Neural cell (in vitro differentiated cells): Measurements from ENCODE around the gene PLCB1. TPM values are rescaled to one million over a fixed set of nuclear protein-coding genes. Genes with fewer than 3 reads are reported as not detected.

ENCODE experiments used
- H2AFZ ChIP-seq: fragments of 200-600, 300-800 bp; sonication (generic), shearing (Covaris generic); 2 replicates; pipeline ENCODE4 v1.6.0; 2014; ENCODE audit warnings: low read depth, mild to moderate bottlenecking, antibody characterized with exemption, low read length, moderate library complexity
- H3F3A ChIP-seq: fragments of 200-600 bp; shearing (Covaris generic); 2 replicates; pipeline ENCODE4 v1.6.1; 2016; ENCODE audit warnings: mild to moderate bottlenecking, moderate library complexity, mixed read lengths, antibody characterized with exemption, low read length; ENCODE audit not compliant: insufficient read depth, poor library complexity, severe bottlenecking
- H3K27ac ChIP-seq: fragments of 200-600, 300-800 bp; sonication (generic), shearing (Covaris generic); 2 replicates; pipeline ENCODE4 v1.5.1; 2014; ENCODE audit warnings: mild to moderate bottlenecking, low read length, moderate library complexity
- H3K27me3 ChIP-seq: fragments of 300-800, 200-600 bp; sonication (generic), shearing (Covaris generic); 2 replicates; pipeline ENCODE4 v1.6.0; 2014; ENCODE audit warnings: mild to moderate bottlenecking, low read depth, low read length, moderate library complexity; ENCODE audit not compliant: insufficient read depth
- H3K36me3 ChIP-seq: fragments of 300-800, 200-600 bp; sonication (generic), shearing (Covaris generic); 2 replicates; pipeline ENCODE4 v1.5.1; 2014; ENCODE audit warnings: mild to moderate bottlenecking, antibody characterized with exemption, low read length, moderate library complexity; ENCODE audit not compliant: insufficient read depth
- H3K4me2 ChIP-seq: fragments of 300-800, 200-600 bp; sonication (generic), shearing (Covaris generic); 2 replicates; pipeline ENCODE4 v1.6.0; 2014; ENCODE audit warnings: mild to moderate bottlenecking, low read length
- H3K4me3 ChIP-seq: fragments of 300-800, 200-600 bp; sonication (generic), shearing (Covaris generic); 2 replicates; pipeline ENCODE4 v1.5.1; 2014; ENCODE audit warnings: mild to moderate bottlenecking, low read length, moderate library complexity
- H3K79me2 ChIP-seq: fragments of 200-600 bp; shearing (Covaris generic); replicated peaks from 2 replicates; pipeline ENCODE4 v1.6.0; 2014; ENCODE audit warnings: mild to moderate bottlenecking, low read length, moderate library complexity; ENCODE audit not compliant: insufficient read depth
- H3K9ac ChIP-seq: fragments of 300-800, 200-600 bp; sonication (generic), shearing (Covaris generic); 2 replicates; pipeline ENCODE4 v1.6.1; 2016; ENCODE audit warnings: mild to moderate bottlenecking, low read length, mixed read lengths
- H3K9me2 ChIP-seq: fragments of 200-600 bp; shearing (Covaris generic); 2 replicates; pipeline ENCODE4 v1.6.1; 2016; ENCODE audit warnings: mild to moderate bottlenecking, low read length, mixed read lengths; ENCODE audit not compliant: insufficient read depth
- H3K9me3 ChIP-seq: fragments of 200-600, 300-800 bp; sonication (generic), shearing (Covaris generic); 2 replicates; pipeline ENCODE4 v1.6.1; 2016; ENCODE audit warnings: mild to moderate bottlenecking, mixed run types, low read length, moderate library complexity, mixed read lengths
- H4K20me1 ChIP-seq: fragments of 200-600 bp; shearing (Covaris generic); 2 replicates; pipeline ENCODE4 v1.6.1; 2016; ENCODE audit warnings: mild to moderate bottlenecking, mixed run types; ENCODE audit not compliant: insufficient read depth
- EP300 ChIP-seq: fragments of 450-650 bp; conservative IDR thresholded peaks from 2 replicates; pipeline ENCODE4 v1.6.1; 2014; ENCODE audit warnings: antibody characterized with exemption, mild to moderate bottlenecking, moderate library complexity; ENCODE audit not compliant: poor library complexity, severe bottlenecking
- EZH2 ChIP-seq: fragments of 200-600, 300-800 bp; shearing (Covaris generic), sonication (generic); IDR thresholded peaks from 2 replicates; pipeline ENCODE4 v1.6.1; 2014; ENCODE audit warnings: antibody characterized with exemption, low read length, borderline replicate concordance, mild to moderate bottlenecking; ENCODE audit not compliant: insufficient read depth, poor library complexity, severe bottlenecking
- MXI1 ChIP-seq: fragments of 450-650 bp; conservative IDR thresholded peaks from 2 replicates; pipeline ENCODE4 v1.6.1; 2014; ENCODE audit warnings: antibody characterized with exemption, mild to moderate bottlenecking; ENCODE audit not compliant: poor library complexity, severe bottlenecking
- POLR2AphosphoS5 ChIP-seq: IDR thresholded peaks from 2 replicates; pipeline ENCODE4 v1.6.1; 2012
- RAD21 ChIP-seq: fragments of 450-650 bp; conservative IDR thresholded peaks from 2 replicates; pipeline ENCODE4 v1.6.1; 2014; ENCODE audit warnings: antibody characterized with exemption, mild to moderate bottlenecking, moderate library complexity
- SMC3 ChIP-seq: fragments of 450-650 bp; conservative IDR thresholded peaks from 2 replicates; pipeline ENCODE4 v1.6.1; 2014; ENCODE audit warnings: antibody characterized with exemption, mild to moderate bottlenecking, moderate library complexity; ENCODE audit not compliant: poor library complexity
- TAF1 ChIP-seq: IDR thresholded peaks from 2 replicates; pipeline ENCODE4 v1.6.1; 2012; ENCODE audit warnings: low read depth
- polyA plus RNA-seq: library from polyadenylated mRNA; depleted of rRNA; stranded (reverse); fragments of >200 nt; gene quantifications from 2 replicates; pipeline ENCODE4 v1.2.3, GENCODE V29; 2014
- TF ChIP-seq, protein P1 (sequence below): fragments of 450-650 bp; IDR thresholded peaks from 2 replicates; pipeline ENCODE4 v1.5.1; 2014; ENCODE audit warnings: antibody characterized with exemption, mild to moderate bottlenecking, moderate library complexity; ENCODE audit not compliant: poor library complexity, severe bottlenecking
- TF ChIP-seq, protein P2 (sequence below): IDR thresholded peaks from 2 replicates; pipeline ENCODE4 v1.6.1; 2012; ENCODE audit warnings: borderline replicate concordance

PLCB1 gene
- polyA plus RNA-seq, 1 donor from 2014 or later = 11.4 TPM

DNA sequence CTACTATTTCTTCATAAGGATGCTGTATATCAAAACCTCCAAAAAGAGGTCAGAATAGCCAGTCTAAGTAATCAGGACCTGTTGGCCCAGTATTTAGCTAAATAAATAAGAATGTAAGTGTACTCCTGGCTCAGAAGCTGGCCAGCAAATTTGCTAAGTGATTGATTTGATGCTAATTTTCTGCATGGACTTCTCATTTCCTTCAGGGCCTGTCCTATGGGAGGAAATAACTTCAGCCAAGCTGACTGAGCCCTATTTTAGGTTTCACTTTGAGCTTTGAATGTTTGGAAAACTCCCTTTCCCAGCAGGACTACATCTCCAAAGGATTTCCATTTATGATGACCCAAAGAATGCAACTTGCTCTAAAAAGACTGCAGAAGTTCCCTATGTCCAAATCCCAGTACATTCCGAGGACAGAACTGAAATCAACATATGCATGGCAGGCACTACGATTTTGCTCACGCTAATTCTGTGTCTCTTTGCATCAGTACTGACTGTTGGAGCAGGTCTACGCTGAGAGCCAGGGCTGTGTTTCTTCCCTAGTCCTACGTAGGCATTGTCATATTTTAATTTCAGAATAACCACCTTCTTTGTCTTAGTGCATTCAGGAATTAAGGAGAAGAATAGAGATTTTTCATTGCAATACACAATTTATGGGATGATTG is 495.4 kb downstream of the PLCB1 start:
- H3K79me2 ChIP-seq = no peaks in the 10 kb centered on the region
- no peak overlapping the region for H2AFZ ChIP-seq
- H3K27ac ChIP-seq = no peak overlapping the region
- H3K9me2 ChIP-seq = no peaks in the 10 kb centered on the region
- H3K9me3 ChIP-seq = no peaks in the 10 kb centered on the region
- TF ChIP-seq, protein P1, sequence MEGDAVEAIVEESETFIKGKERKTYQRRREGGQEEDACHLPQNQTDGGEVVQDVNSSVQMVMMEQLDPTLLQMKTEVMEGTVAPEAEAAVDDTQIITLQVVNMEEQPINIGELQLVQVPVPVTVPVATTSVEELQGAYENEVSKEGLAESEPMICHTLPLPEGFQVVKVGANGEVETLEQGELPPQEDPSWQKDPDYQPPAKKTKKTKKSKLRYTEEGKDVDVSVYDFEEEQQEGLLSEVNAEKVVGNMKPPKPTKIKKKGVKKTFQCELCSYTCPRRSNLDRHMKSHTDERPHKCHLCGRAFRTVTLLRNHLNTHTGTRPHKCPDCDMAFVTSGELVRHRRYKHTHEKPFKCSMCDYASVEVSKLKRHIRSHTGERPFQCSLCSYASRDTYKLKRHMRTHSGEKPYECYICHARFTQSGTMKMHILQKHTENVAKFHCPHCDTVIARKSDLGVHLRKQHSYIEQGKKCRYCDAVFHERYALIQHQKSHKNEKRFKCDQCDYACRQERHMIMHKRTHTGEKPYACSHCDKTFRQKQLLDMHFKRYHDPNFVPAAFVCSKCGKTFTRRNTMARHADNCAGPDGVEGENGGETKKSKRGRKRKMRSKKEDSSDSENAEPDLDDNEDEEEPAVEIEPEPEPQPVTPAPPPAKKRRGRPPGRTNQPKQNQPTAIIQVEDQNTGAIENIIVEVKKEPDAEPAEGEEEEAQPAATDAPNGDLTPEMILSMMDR = no peak
- TF ChIP-seq RAD21 = no peak
- no peak for TF ChIP-seq POLR2AphosphoS5
- TF ChIP-seq EP300 = no peak
- no peak for TF ChIP-seq TAF1
- no peak for TF ChIP-seq MXI1
- no peak for TF ChIP-seq EZH2
- TF ChIP-seq, protein P2, sequence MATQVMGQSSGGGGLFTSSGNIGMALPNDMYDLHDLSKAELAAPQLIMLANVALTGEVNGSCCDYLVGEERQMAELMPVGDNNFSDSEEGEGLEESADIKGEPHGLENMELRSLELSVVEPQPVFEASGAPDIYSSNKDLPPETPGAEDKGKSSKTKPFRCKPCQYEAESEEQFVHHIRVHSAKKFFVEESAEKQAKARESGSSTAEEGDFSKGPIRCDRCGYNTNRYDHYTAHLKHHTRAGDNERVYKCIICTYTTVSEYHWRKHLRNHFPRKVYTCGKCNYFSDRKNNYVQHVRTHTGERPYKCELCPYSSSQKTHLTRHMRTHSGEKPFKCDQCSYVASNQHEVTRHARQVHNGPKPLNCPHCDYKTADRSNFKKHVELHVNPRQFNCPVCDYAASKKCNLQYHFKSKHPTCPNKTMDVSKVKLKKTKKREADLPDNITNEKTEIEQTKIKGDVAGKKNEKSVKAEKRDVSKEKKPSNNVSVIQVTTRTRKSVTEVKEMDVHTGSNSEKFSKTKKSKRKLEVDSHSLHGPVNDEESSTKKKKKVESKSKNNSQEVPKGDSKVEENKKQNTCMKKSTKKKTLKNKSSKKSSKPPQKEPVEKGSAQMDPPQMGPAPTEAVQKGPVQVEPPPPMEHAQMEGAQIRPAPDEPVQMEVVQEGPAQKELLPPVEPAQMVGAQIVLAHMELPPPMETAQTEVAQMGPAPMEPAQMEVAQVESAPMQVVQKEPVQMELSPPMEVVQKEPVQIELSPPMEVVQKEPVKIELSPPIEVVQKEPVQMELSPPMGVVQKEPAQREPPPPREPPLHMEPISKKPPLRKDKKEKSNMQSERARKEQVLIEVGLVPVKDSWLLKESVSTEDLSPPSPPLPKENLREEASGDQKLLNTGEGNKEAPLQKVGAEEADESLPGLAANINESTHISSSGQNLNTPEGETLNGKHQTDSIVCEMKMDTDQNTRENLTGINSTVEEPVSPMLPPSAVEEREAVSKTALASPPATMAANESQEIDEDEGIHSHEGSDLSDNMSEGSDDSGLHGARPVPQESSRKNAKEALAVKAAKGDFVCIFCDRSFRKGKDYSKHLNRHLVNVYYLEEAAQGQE = no peak
- TF ChIP-seq SMC3 = no peak
- no peaks in the 10 kb centered on the region for H3F3A ChIP-seq
- H3K27me3 ChIP-seq = no peaks in the 10 kb centered on the region
- no peak overlapping the region for H3K4me2 ChIP-seq
- no peak overlapping the region for H3K4me3 ChIP-seq
- H4K20me1 ChIP-seq = no peaks in the 10 kb centered on the region
- H3K36me3 ChIP-seq = no peaks in the 10 kb centered on the region
- no peak overlapping the region for H3K9ac ChIP-seq

DNA sequence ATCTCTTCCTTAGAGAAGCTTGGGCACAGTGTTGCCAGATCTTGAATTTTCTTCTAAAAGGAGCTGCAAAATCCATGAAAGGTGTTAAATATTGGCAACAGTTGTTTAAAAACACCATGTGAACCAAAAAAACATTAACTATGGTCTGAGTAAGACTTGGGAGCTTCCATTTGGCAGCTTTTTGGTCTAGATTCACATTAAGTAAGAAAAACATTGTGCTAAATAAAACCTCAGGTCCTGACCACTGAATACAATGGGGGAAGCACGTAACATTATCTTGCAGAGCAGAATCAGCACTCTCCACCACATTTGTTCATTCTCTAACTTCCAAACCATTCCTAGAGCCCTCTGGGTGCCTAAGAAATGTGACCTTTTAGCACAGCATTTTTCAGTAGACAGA is 499.2 kb downstream of the PLCB1 start:
- Histone ChIP-seq H3K4me3 (no peak overlapping the region), H3K9me2 (no peaks in the 10 kb centered on the region), H3K4me2 (no peak overlapping the region), H2AFZ (no peak overlapping the region), H3K36me3 (no peaks in the 10 kb centered on the region), H3F3A (no peaks in the 10 kb centered on the region), H3K9me3 (no peaks in the 10 kb centered on the region), H3K9ac (no peak overlapping the region), H3K79me2 (no peaks in the 10 kb centered on the region), H3K27me3 (no peaks in the 10 kb centered on the region), H4K20me1 (no peaks in the 10 kb centered on the region), H3K27ac (no peak overlapping the region)
- TF ChIP-seq EZH2 = no peak

DNA sequence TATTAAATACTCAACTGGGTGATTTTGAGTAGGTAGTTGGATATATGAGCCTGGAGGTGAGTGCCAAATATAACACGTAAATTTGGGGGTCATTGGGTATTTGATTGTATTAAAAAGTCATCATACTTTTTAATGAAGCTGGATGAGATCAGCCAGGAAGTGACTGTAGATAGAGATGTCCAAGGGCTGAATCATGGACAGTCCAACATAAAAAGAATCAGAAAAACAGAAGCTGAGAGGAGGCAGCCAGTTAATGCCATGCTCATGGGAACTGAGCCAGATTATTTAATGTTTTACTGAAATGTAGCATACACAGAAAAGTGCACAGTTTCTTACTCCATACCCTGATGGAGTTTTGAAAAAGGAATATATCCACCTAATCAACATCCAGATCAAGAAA is 501.3 kb downstream of the PLCB1 start:
- Histone ChIP-seq H4K20me1 (no peaks in the 10 kb centered on the region), H3K4me3 (no peak overlapping the region), H3K9ac (no peak overlapping the region), H3K9me3 (no peaks in the 10 kb centered on the region), H3K9me2 (no peaks in the 10 kb centered on the region), H3K27me3 (no peaks in the 10 kb centered on the region), H3F3A (no peaks in the 10 kb centered on the region), H2AFZ (no peak overlapping the region), H3K36me3 (no peaks in the 10 kb centered on the region), H3K79me2 (no peaks in the 10 kb centered on the region), H3K27ac (no peak overlapping the region), H3K4me2 (no peak overlapping the region)
- TF ChIP-seq SMC3 (no peak), TAF1 (no peak), MXI1 (no peak), RAD21 (no peak), EP300 (no peak), EZH2 (no peak), POLR2AphosphoS5 (no peak)
- TF ChIP-seq, protein P1 = no peak
- TF ChIP-seq, protein P2 = no peak
